ENCODE data around the gene LGALS4.

LGALS4 gene

GRCh38 chr19:38841787-38842438 is 29.2 kb upstream of the LGALS4 start:
- Histone ChIP-seq H3K4me1 (ENCODE audit: control insufficient read depth, insufficient read depth, low read length) (no peaks in the 10 kb centered on the region), H3K9me3 (ENCODE audit: control insufficient read depth, insufficient read depth, low read depth, low read length) (no peaks in the 10 kb centered on the region), H3K27me3 (ENCODE audit: control insufficient read depth, insufficient read depth, low read length) (no peaks in the 10 kb centered on the region), H3K27ac (ENCODE audit: low read depth, low read length) (no peak overlapping the region), H3K9ac (ENCODE audit: low read length) (no peak overlapping the region), H3K4me3 (ENCODE audit: low read depth, low read length) (no peak overlapping the region), H3K36me3 (ENCODE audit: control insufficient read depth, insufficient read depth, low read length) (peaks cover 100% of the 10 kb centered on the region)

GRCh38 chr19:38841180-38841766 is 28.5 kb upstream of the LGALS4 start:
- Histone ChIP-seq H3K4me3 (ENCODE audit: low read depth, low read length) (no peak overlapping the region), H3K4me1 (ENCODE audit: control insufficient read depth, insufficient read depth, low read length) (no peaks in the 10 kb centered on the region), H3K9ac (ENCODE audit: low read length) (no peak overlapping the region), H3K9me3 (ENCODE audit: control insufficient read depth, insufficient read depth, low read depth, low read length) (no peaks in the 10 kb centered on the region), H3K36me3 (ENCODE audit: control insufficient read depth, insufficient read depth, low read length) (peaks cover 100% of the 10 kb centered on the region), H3K27ac (ENCODE audit: low read depth, low read length) (no peak overlapping the region), H3K27me3 (ENCODE audit: control insufficient read depth, insufficient read depth, low read length) (no peaks in the 10 kb centered on the region)

- Histone ChIP-seq H3K9me3 (ENCODE audit: control insufficient read depth, insufficient read depth, low read depth, low read length) (no peaks in the 10 kb centered on the region), H3K36me3 (ENCODE audit: control insufficient read depth, insufficient read depth, low read length) (peaks cover 100% of the 10 kb centered on the region), H3K4me3 (ENCODE audit: low read depth, low read length) (no peak overlapping the region), H3K27me3 (ENCODE audit: control insufficient read depth, insufficient read depth, low read length) (no peaks in the 10 kb centered on the region), H3K27ac (ENCODE audit: low read depth, low read length) (no peak overlapping the region), H3K9ac (ENCODE audit: low read length) (no peak overlapping the region), H3K4me1 (ENCODE audit: control insufficient read depth, insufficient read depth, low read length) (no peaks in the 10 kb centered on the region)
Measured at GRCh38 chr19:38840583-38840968, 27.8 kb upstream of the LGALS4 start.

GRCh38 chr19:38839816-38840582 is 27.3 kb upstream of the LGALS4 start:
- Histone ChIP-seq H3K9ac (ENCODE audit: low read length) (no peak overlapping the region), H3K4me3 (ENCODE audit: low read depth, low read length) (no peak overlapping the region), H3K27me3 (ENCODE audit: control insufficient read depth, insufficient read depth, low read length) (no peaks in the 10 kb centered on the region), H3K9me3 (ENCODE audit: control insufficient read depth, insufficient read depth, low read depth, low read length) (no peaks in the 10 kb centered on the region), H3K4me1 (ENCODE audit: control insufficient read depth, insufficient read depth, low read length) (no peaks in the 10 kb centered on the region), H3K27ac (ENCODE audit: low read depth, low read length) (no peak overlapping the region), H3K36me3 (ENCODE audit: control insufficient read depth, insufficient read depth, low read length) (peaks cover 98% of the 10 kb centered on the region)

GRCh38 chr19:38838986-38839761 is 26.4 kb upstream of the LGALS4 start:
- H3K9ac ChIP-seq (ENCODE audit: low read length) = no peak overlapping the region
- H3K4me1 ChIP-seq (ENCODE audit: control insufficient read depth, insufficient read depth, low read length) = no peaks in the 10 kb centered on the region
- H3K27me3 ChIP-seq (ENCODE audit: control insufficient read depth, insufficient read depth, low read length) = no peaks in the 10 kb centered on the region
- no peak overlapping the region for H3K4me3 ChIP-seq (ENCODE audit: low read depth, low read length)
- no peak overlapping the region for H3K27ac ChIP-seq (ENCODE audit: low read depth, low read length)
- H3K36me3 ChIP-seq (ENCODE audit: control insufficient read depth, insufficient read depth, low read length) = peaks cover 92% of the 10 kb centered on the region
- no peaks in the 10 kb centered on the region for H3K9me3 ChIP-seq (ENCODE audit: control insufficient read depth, insufficient read depth, low read depth, low read length)

- Histone ChIP-seq H3K9me3 (ENCODE audit: control insufficient read depth, insufficient read depth, low read depth, low read length) (no peaks in the 10 kb centered on the region), H3K4me3 (ENCODE audit: low read depth, low read length) (no peak overlapping the region), H3K4me1 (ENCODE audit: control insufficient read depth, insufficient read depth, low read length) (no peaks in the 10 kb centered on the region), H3K27ac (ENCODE audit: low read depth, low read length) (no peak overlapping the region), H3K27me3 (ENCODE audit: control insufficient read depth, insufficient read depth, low read length) (no peaks in the 10 kb centered on the region), H3K36me3 (ENCODE audit: control insufficient read depth, insufficient read depth, low read length) (peaks cover 84% of the 10 kb centered on the region), H3K9ac (ENCODE audit: low read length) (no peak overlapping the region)
Measured at GRCh38 chr19:38838208-38838985, 25.7 kb upstream of the LGALS4 start.

- Histone ChIP-seq H3K9ac (ENCODE audit: low read length) (no peak overlapping the region), H3K27me3 (ENCODE audit: control insufficient read depth, insufficient read depth, low read length) (no peaks in the 10 kb centered on the region), H3K4me3 (ENCODE audit: low read depth, low read length) (no peak overlapping the region), H3K9me3 (ENCODE audit: control insufficient read depth, insufficient read depth, low read depth, low read length) (no peaks in the 10 kb centered on the region), H3K27ac (ENCODE audit: low read depth, low read length) (no peak overlapping the region), H3K36me3 (ENCODE audit: control insufficient read depth, insufficient read depth, low read length) (peaks cover 77% of the 10 kb centered on the region), H3K4me1 (ENCODE audit: control insufficient read depth, insufficient read depth, low read length) (no peaks in the 10 kb centered on the region)
Measured at GRCh38 chr19:38837656-38838121, 24.9 kb upstream of the LGALS4 start.

- no peak overlapping the region for H3K27ac ChIP-seq (ENCODE audit: low read depth, low read length)
- H3K9me3 ChIP-seq (ENCODE audit: control insufficient read depth, insufficient read depth, low read depth, low read length) = no peaks in the 10 kb centered on the region
- H3K9ac ChIP-seq (ENCODE audit: low read length) = no peak overlapping the region
- peaks cover 3% of the 10 kb centered on the region for H3K4me1 ChIP-seq (ENCODE audit: control insufficient read depth, insufficient read depth, low read length)
- H3K4me3 ChIP-seq (ENCODE audit: low read depth, low read length) = no peak overlapping the region
- H3K27me3 ChIP-seq (ENCODE audit: control insufficient read depth, insufficient read depth, low read length) = no peaks in the 10 kb centered on the region
- peaks cover 71% of the 10 kb centered on the region for H3K36me3 ChIP-seq (ENCODE audit: control insufficient read depth, insufficient read depth, low read length)
Measured at GRCh38 chr19:38836983-38837626, 24.4 kb upstream of the LGALS4 start.

- peaks cover 64% of the 10 kb centered on the region for H3K36me3 ChIP-seq (ENCODE audit: control insufficient read depth, insufficient read depth, low read length)
- no peak overlapping the region for H3K9ac ChIP-seq (ENCODE audit: low read length)
- peaks cover 5% of the 10 kb centered on the region for H3K4me1 ChIP-seq (ENCODE audit: control insufficient read depth, insufficient read depth, low read length)
- no peak overlapping the region for H3K27ac ChIP-seq (ENCODE audit: low read depth, low read length)
- no peaks in the 10 kb centered on the region for H3K27me3 ChIP-seq (ENCODE audit: control insufficient read depth, insufficient read depth, low read length)
- H3K9me3 ChIP-seq (ENCODE audit: control insufficient read depth, insufficient read depth, low read depth, low read length) = no peaks in the 10 kb centered on the region
- H3K4me3 ChIP-seq (ENCODE audit: low read depth, low read length) = no peak overlapping the region
Measured at GRCh38 chr19:38836159-38836982, 23.6 kb upstream of the LGALS4 start.

Measured in HUES6 (cell line).